Body of pancreas (tissue), 4 donors: Measurements from ENCODE around the gene CS. TPM values are rescaled to one million over a fixed set of nuclear protein-coding genes. Genes with fewer than 3 reads are reported as not detected.
A peak's percentile ranks its signal among the peaks of the same experiment; 100 is the strongest.

Source experiments
- ATAC-seq: fragments of 150-250 bp; one replicate; pipeline ENCODE4 v1.9.1; 2016
- DNase-seq, 4 donors: peaks; one replicate each; pipeline ENCODE4 v3.0.0-alpha.2; 2019
- H3K27ac ChIP-seq, 4 donors: fragments of 200-600 bp; sonication (generic); 1 replicate in 3 of 4; 2 replicates in 1 of 4; pipeline versions ENCODE4 v1.5.1 to v1.6.1; 2016 to 2019; ENCODE audit warnings: mild to moderate bottlenecking in 1 of 4, mixed read lengths in 1 of 4, moderate library complexity in 1 of 4
- H3K27me3 ChIP-seq, 2 donors: fragments of 200-600 bp; sonication (generic); one replicate each; pipeline ENCODE4 v1.6.0; 2016; ENCODE audit warnings: mild to moderate bottlenecking in 1 of 2
- H3K36me3 ChIP-seq, 2 donors: fragments of 200-600 bp; sonication (generic); replicated peaks in 1 of 2; 2 replicates each; pipeline ENCODE4 v1.5.1; 2016; ENCODE audit warnings: low read depth in 2 of 2; ENCODE audit not compliant: insufficient read depth in 1 of 2
- H3K4me1 ChIP-seq: fragments of 200-600 bp; sonication (generic); one replicate; pipeline ENCODE4 v1.6.0; 2016
- H3K4me3 ChIP-seq, 2 donors: fragments of 200-600 bp; sonication (generic); 1 replicate in 1 of 2; 2 replicates in 1 of 2; pipeline ENCODE4 v1.5.1; 2016 to 2019
- H3K9me3 ChIP-seq, 3 donors: fragments of 200-600 bp; sonication (generic); 1 replicate in 2 of 3; 2 replicates in 1 of 3; pipeline ENCODE4 v1.5.1; 2016
- POLR2A ChIP-seq, 3 donors: fragments of 450-650 bp; IDR thresholded peaks; one replicate each; pipeline ENCODE4 v1.6.1; 2016; ENCODE audit warnings: antibody characterized with exemption in 3 of 3, mild to moderate bottlenecking in 2 of 3
- WGBS, 2 donors: methylation state at CpG; one replicate each; pipeline ENCODE4 v1.1.5; 2017; 5-methylcytosine and 5-hydroxymethylcytosine counted together
- intact Hi-C: fragments of 100-400 bp; cut with DNase I; formaldehyde crosslinking; loops from one replicate; pipeline ENCODE4 v1.15.1; 2023
- total RNA-seq, 2 donors: library from RNA; depleted of rRNA; stranded (reverse); fragments of >200 nt; gene quantifications; one replicate each; pipeline ENCODE4 v1.1.0, GENCODE V29; 2016
- TF ChIP-seq, protein P1 (sequence below), 7 experiments: fragments of 450-650 bp in 4 of 7; fragments of 200-600 bp in 3 of 7; sonication (generic) in 3 of 7; IDR thresholded peaks; one replicate each; pipeline ENCODE4 v1.5.1; 2016 to 2019; ENCODE audit warnings: antibody characterized with exemption in 7 of 7

The CS gene
- total RNA-seq, 2 donors from 2014 or later, result 66.2 to 88.0 TPM

DNA sequence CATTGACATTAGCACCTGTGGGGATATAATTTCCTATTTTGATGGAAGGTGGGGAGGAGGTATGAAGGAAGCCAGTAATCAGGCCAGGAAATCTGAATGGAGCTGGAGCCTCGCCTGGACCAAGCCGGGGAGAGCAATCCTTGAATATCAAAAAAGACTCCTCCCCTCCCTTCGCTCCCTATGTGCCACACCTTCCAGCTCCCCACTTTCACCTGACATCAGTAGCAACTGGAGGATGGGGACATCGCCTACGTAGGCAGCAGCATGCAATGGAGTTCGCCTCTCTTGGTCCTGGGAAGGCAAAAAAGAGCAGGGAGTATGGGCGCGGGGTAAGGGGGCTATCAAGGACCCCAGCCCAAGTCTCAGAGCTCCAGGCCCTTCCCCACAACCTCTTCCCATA, 43.1 kb downstream of the CS start:
- Histone ChIP-seq H3K4me1 (peaks cover 27% of the 10 kb centered on the region), H3K36me3 (peaks cover 0 to 23% of the 10 kb centered on the region in 2 donors), H3K27me3 (no peaks in the 10 kb centered on the region), H3K4me3 (peak overlapping the region; percentile 59 to 82), H3K27ac (peak overlapping the region in 1 of 4 donors; percentile 89), H3K9me3 (no peaks in the 10 kb centered on the region)
- 66 to 72% methylated on average over 4 to 8 of the region's 8 CpGs for WGBS, 2 donors
- DNase-seq (no peak), ATAC-seq (no peak)
- TF ChIP-seq, protein P1, sequence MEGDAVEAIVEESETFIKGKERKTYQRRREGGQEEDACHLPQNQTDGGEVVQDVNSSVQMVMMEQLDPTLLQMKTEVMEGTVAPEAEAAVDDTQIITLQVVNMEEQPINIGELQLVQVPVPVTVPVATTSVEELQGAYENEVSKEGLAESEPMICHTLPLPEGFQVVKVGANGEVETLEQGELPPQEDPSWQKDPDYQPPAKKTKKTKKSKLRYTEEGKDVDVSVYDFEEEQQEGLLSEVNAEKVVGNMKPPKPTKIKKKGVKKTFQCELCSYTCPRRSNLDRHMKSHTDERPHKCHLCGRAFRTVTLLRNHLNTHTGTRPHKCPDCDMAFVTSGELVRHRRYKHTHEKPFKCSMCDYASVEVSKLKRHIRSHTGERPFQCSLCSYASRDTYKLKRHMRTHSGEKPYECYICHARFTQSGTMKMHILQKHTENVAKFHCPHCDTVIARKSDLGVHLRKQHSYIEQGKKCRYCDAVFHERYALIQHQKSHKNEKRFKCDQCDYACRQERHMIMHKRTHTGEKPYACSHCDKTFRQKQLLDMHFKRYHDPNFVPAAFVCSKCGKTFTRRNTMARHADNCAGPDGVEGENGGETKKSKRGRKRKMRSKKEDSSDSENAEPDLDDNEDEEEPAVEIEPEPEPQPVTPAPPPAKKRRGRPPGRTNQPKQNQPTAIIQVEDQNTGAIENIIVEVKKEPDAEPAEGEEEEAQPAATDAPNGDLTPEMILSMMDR (IDR thresholded peaks at IDR 0.05), result no peak
- no peak for TF ChIP-seq POLR2A (IDR thresholded peaks at IDR 0.05)
- intact Hi-C loops, result no loop called here

DNA sequence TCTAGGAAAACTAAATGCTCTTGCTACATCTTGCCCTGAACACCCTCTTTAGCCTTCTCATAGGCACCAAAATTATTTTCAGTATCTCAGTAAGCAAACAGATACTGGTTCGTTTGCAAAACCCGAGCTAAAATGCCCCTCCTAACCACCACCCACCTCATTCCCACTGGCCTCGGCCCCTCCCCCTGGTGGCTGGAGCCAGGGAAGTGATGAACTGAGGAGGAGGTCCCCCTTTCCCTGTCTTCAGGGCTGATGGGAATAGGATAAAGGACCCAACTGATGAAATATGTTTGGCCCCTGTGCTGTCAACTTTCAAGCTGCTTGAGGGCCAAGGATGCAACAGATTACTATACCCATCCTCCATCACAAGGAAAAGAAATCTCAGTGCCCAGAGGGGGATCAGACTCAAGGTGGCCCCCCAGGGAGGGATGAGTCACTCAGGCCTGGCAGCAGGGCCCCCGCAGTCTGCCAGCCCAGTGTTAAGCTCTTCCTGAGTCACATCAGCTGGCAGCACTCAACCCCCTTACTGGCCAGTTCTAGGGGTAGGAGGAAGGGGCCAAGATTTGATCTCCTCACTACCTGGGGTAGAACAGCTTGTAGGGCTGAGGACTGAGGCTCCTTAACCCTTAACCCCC, 43.7 kb downstream of the CS start:
- H3K9me3 ChIP-seq, result no peaks in the 10 kb centered on the region
- DNase-seq, result no peak
- peaks cover 27% of the 10 kb centered on the region for H3K4me1 ChIP-seq
- no peak for ATAC-seq
- no peak overlapping the region for H3K27ac ChIP-seq
- TF ChIP-seq, protein P1 (IDR thresholded peaks at IDR 0.05), result no peak
- no peak for TF ChIP-seq POLR2A (IDR thresholded peaks at IDR 0.05)
- H3K36me3 ChIP-seq, result peaks cover 0 to 27% of the 10 kb centered on the region in 2 donors
- no peaks in the 10 kb centered on the region for H3K27me3 ChIP-seq
- no peak overlapping the region for H3K4me3 ChIP-seq
- intact Hi-C loops, result no loop called here
- WGBS, 2 donors, result 42% methylated on average over 3 to 4 of the region's 4 CpGs

DNA sequence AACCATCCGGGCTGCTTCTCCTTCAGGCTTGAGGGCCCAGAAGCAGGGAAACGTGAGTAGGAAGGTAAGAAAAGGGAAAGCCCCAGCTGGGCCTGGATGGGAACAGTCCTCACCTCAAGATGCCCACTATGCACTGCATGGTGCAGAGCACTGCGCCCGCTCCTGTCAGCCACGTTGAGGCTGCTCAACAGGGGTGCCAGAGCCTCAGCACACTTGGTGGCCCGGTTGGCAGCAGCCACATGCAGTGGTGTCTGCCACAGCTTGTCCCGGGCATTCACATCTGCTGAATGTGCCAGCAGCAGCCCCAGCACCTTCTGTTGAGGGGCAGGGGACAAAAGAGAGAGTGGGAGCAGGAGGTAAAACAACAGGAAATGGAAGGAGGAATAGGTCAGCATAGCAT, 44.5 kb downstream of the CS start:
- peaks cover 27% of the 10 kb centered on the region for H3K4me1 ChIP-seq
- H3K4me3 ChIP-seq, result no peak overlapping the region
- intact Hi-C loops, result no loop called here
- no peak for DNase-seq
- no peak overlapping the region for H3K27ac ChIP-seq
- no peaks in the 10 kb centered on the region for H3K27me3 ChIP-seq
- 80 to 89% methylated on average over 6 to 7 of the region's 7 CpGs for WGBS, 2 donors
- H3K36me3 ChIP-seq, result peaks cover 0 to 27% of the 10 kb centered on the region in 2 donors
- H3K9me3 ChIP-seq, result no peaks in the 10 kb centered on the region
- TF ChIP-seq POLR2A (IDR thresholded peaks at IDR 0.05), result no peak
- TF ChIP-seq, protein P1 (IDR thresholded peaks at IDR 0.05), result no peak
- no peak for ATAC-seq

DNA sequence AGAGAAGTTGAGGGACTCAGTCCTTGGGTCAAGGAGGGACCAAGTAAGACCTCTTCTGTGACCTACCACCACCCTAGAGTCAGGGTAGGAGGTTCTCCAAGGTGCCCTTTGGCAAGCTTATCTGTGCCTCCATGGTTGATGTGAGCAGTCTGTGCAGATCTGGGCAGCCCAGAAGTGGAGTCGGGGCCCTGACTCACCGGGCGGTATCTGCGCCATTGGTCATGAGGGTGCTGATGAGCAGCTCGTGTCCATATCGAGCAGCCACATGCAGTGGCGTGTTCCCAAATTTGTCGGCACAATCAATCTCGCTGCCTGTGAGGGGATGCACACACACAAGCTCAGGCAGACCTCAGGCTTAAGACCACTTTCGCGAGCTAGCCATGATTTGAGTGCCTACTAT, 47.0 kb downstream of the CS start:
- Histone ChIP-seq H3K4me1 (peaks cover 21% of the 10 kb centered on the region), H3K9me3 (no peaks in the 10 kb centered on the region), H3K4me3 (no peak overlapping the region), H3K36me3 (peaks cover 4 to 43% of the 10 kb centered on the region in 2 donors), H3K27ac (no peak overlapping the region), H3K27me3 (no peaks in the 10 kb centered on the region)
- no peak for DNase-seq
- TF ChIP-seq, protein P1 (IDR thresholded peaks at IDR 0.05), result no peak
- no peak for TF ChIP-seq POLR2A (IDR thresholded peaks at IDR 0.05)
- ATAC-seq, result no peak
- intact Hi-C loops, result no loop called here
- WGBS, 2 donors, result 93 to 96% methylated on average over 9 to 11 of the region's 11 CpGs

DNA sequence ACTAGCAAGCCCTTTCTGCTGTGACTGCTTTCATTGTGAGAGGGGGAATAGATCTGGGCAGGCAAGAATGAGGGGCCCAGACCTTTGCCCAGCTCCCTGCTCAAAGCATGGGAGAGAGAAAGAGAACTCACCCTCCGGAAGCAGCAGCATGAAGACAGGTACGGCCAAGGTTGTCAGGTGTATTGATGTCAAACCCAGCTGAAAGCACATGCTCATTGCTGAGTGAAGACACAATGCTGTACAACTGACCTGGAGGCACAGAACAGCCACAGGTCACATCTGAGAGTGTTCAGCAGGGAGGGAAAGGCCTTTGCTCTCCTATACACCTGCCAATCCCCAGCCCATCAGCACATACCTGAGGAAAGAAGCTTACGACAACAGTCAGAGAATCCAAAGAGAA, 47.5 kb downstream of the CS start:
- 96 to 97% methylated on average over 3 of the region's 3 CpGs for WGBS, 2 donors
- Histone ChIP-seq H3K9me3 (no peaks in the 10 kb centered on the region), H3K27ac (no peak overlapping the region), H3K36me3 (peaks cover 4 to 48% of the 10 kb centered on the region in 2 donors), H3K4me3 (no peak overlapping the region), H3K4me1 (peaks cover 21% of the 10 kb centered on the region), H3K27me3 (no peaks in the 10 kb centered on the region)
- intact Hi-C loops, result no loop called here
- DNase-seq (no peak), ATAC-seq (no peak)
- no peak for TF ChIP-seq POLR2A (IDR thresholded peaks at IDR 0.05)
- TF ChIP-seq, protein P1 (IDR thresholded peaks at IDR 0.05), result no peak
